H1 (cell line): Measurements from ENCODE around the gene SFMBT2. TPM values are rescaled to one million over a fixed set of nuclear protein-coding genes. Genes with fewer than 3 reads are reported as not detected.

ENCODE experiments used
- CTCF ChIA-PET: fragments of 300-600 bp; sonication (Branson Sonifier 250); formaldehyde crosslinking; loops from one replicate; lab custom pipeline; 2021; ENCODE audit not compliant: partially characterized antibody; lab: Charles Lee
- POLR2A ChIA-PET: fragments of 300-600 bp; sonication (Branson Sonifier 250); formaldehyde crosslinking; loops from one replicate; lab custom pipeline; 2021; ENCODE audit warnings: inconsistent platforms; ENCODE audit not compliant: partially characterized antibody; lab: Charles Lee
- DNase-seq, 2 experiments: peaks; one replicate each; pipeline versions ENCODE4 v3.0.0 to v3.0.0-alpha.2; 2010 to 2022; ENCODE audit warnings: low spot score in 2 of 2, low read depth in 1 of 2, mixed read lengths in 1 of 2
- FAIRE-seq: peaks from 2 replicates; lab custom pipeline; 2011; peaks lifted over from hg19 to GRCh38; lab: Jason Lieb, UNC
- H2AFZ ChIP-seq: 2 replicates; pipeline ENCODE4 v1.8.1; 2012; ENCODE audit warnings: low read length, inconsistent platforms
- H2AK5ac ChIP-seq: 2 replicates; pipeline ENCODE4 v1.6.1; 2013; ENCODE audit warnings: low read depth, low read length
- H2BK120ac ChIP-seq: replicated peaks from 2 replicates; pipeline ENCODE3; 2013; ENCODE audit warnings: low read depth, low read length, inconsistent platforms
- H2BK12ac ChIP-seq: 2 replicates; pipeline ENCODE4 v1.6.1; 2013; ENCODE audit warnings: low read depth, low read length
- H2BK15ac ChIP-seq: 2 replicates; pipeline ENCODE4 v1.6.1; 2013; ENCODE audit warnings: low read length
- H2BK20ac ChIP-seq: 2 replicates; pipeline ENCODE4 v1.6.1; 2013; ENCODE audit warnings: low read length
- H2BK5ac ChIP-seq: 2 replicates; pipeline ENCODE4 v1.6.1; 2013; ENCODE audit warnings: low read depth, low read length
- H3K14ac ChIP-seq: 2 replicates; pipeline ENCODE4 v1.6.1; 2013; ENCODE audit warnings: inconsistent platforms; ENCODE audit not compliant: insufficient read length
- H3K18ac ChIP-seq: 2 replicates; pipeline ENCODE4 v1.6.1; 2013; ENCODE audit warnings: low read length; ENCODE audit errors: extremely low read depth
- H3K23ac ChIP-seq: 2 replicates; pipeline ENCODE4 v1.6.1; 2013; ENCODE audit warnings: inconsistent platforms; ENCODE audit not compliant: insufficient read length
- H3K23me2 ChIP-seq: 2 replicates; pipeline ENCODE4 v1.6.1; 2013; ENCODE audit warnings: low read depth, low read length
- H3K27ac ChIP-seq: 2 replicates; pipeline ENCODE4 v1.6.1; 2011; ENCODE audit warnings: low read depth, low read length, inconsistent platforms
- H3K27me3 ChIP-seq, 4 experiments: replicated peaks in 1 of 4; 1 replicate in 1 of 4; 2 replicates in 3 of 4; pipeline versions ENCODE4 v1.6.1 to v1.8.1; 2011 to 2013; ENCODE audit warnings: low read length in 3 of 4, mild to moderate bottlenecking in 3 of 4, inconsistent platforms in 2 of 4, mixed read lengths in 2 of 4, moderate library complexity in 1 of 4; ENCODE audit not compliant: control insufficient read depth in 3 of 4, insufficient read depth in 3 of 4; ENCODE audit errors: extremely low read depth in 1 of 4
- H3K36me3 ChIP-seq, 4 experiments: 2 replicates each; pipeline versions ENCODE4 v1.6.1 to v1.8.1; 2011 to 2013; ENCODE audit warnings: mild to moderate bottlenecking in 4 of 4, low read length in 3 of 4, moderate library complexity in 2 of 4, control low read depth in 1 of 4, inconsistent platforms in 1 of 4; ENCODE audit not compliant: insufficient read depth in 4 of 4, control insufficient read depth in 2 of 4
- H3K4ac ChIP-seq: replicated peaks from 2 replicates; pipeline ENCODE3; 2013; ENCODE audit warnings: low read length, low read depth, mixed read lengths, inconsistent platforms; ENCODE audit not compliant: insufficient read length
- H3K4me1 ChIP-seq, 4 experiments: replicated peaks in 1 of 4; 1 replicate in 1 of 4; 2 replicates in 3 of 4; pipeline versions ENCODE4 v1.6.1 to v1.8.1; 2011 to 2013; ENCODE audit warnings: low read length in 3 of 4, inconsistent platforms in 2 of 4, mixed read lengths in 1 of 4; ENCODE audit not compliant: insufficient read depth in 4 of 4, control insufficient read depth in 3 of 4
- H3K4me2 ChIP-seq, 2 experiments: 2 replicates each; pipeline versions ENCODE4 v1.6.1 to v1.8.1; 2011 to 2013; ENCODE audit warnings: low read depth in 2 of 2, low read length in 2 of 2, control low read depth in 1 of 2, inconsistent platforms in 1 of 2, mild to moderate bottlenecking in 1 of 2; ENCODE audit not compliant: insufficient read depth in 1 of 2
- H3K4me3 ChIP-seq, 4 experiments: fragments of 200-600, 300-600 bp in 1 of 4; sonication (generic), shearing (Covaris generic), sonication (Bioruptor Twin) in 1 of 4; 2 replicates each; pipeline versions ENCODE4 v1.5.1 to v1.8.1; 2011 to 2016; ENCODE audit warnings: low read length in 4 of 4, low read depth in 3 of 4, control low read depth in 2 of 4, inconsistent platforms in 2 of 4, mild to moderate bottlenecking in 2 of 4, mixed read lengths in 1 of 4, moderate library complexity in 1 of 4; ENCODE audit not compliant: insufficient read depth in 2 of 4; ENCODE audit errors: extremely low read depth in 1 of 4
- H3K56ac ChIP-seq: replicated peaks from 2 replicates; pipeline ENCODE3; 2013; ENCODE audit warnings: low read depth, mild to moderate bottlenecking, mixed read lengths, low read length, inconsistent platforms; ENCODE audit not compliant: insufficient read length
- H3K79me1 ChIP-seq: 2 replicates; pipeline ENCODE4 v1.6.1; 2013; ENCODE audit warnings: low read depth, low read length, control low read depth
- H3K79me2 ChIP-seq, 2 experiments: 2 replicates each; pipeline versions ENCODE4 v1.6.1 to v1.8.1; 2012 to 2013; ENCODE audit warnings: low read length in 2 of 2, mild to moderate bottlenecking in 2 of 2, inconsistent platforms in 1 of 2; ENCODE audit not compliant: insufficient read depth in 2 of 2, control insufficient read depth in 1 of 2
- H3K9ac ChIP-seq, 4 experiments: replicated peaks in 1 of 4; 1 replicate in 1 of 4; 2 replicates in 3 of 4; pipeline versions ENCODE4 v1.6.1 to v1.8.1; 2011 to 2013; ENCODE audit warnings: low read depth in 3 of 4, low read length in 3 of 4, control low read depth in 2 of 4, mild to moderate bottlenecking in 2 of 4, moderate library complexity in 2 of 4, inconsistent platforms in 1 of 4; ENCODE audit errors: extremely low read depth in 1 of 4
- H3K9me3 ChIP-seq, 2 experiments: 2 replicates each; pipeline versions ENCODE4 v1.6.1 to v1.8.1; 2012 to 2013; ENCODE audit warnings: mild to moderate bottlenecking in 2 of 2, moderate library complexity in 2 of 2, control low read depth in 1 of 2, inconsistent platforms in 1 of 2, low read depth in 1 of 2, low read length in 1 of 2, mixed read lengths in 1 of 2; ENCODE audit not compliant: insufficient read depth in 2 of 2
- H4K20me1 ChIP-seq, 2 experiments: replicated peaks in 1 of 2; 2 replicates each; pipeline versions ENCODE3 to v1.8.1; 2011 to 2013; ENCODE audit warnings: inconsistent platforms in 2 of 2, low read length in 2 of 2, mild to moderate bottlenecking in 1 of 2; ENCODE audit not compliant: insufficient read depth in 2 of 2, control insufficient read depth in 1 of 2
- H4K5ac ChIP-seq: 2 replicates; pipeline ENCODE4 v1.6.1; 2013; ENCODE audit warnings: low read length, low read depth, mixed read lengths, inconsistent platforms; ENCODE audit not compliant: insufficient read length
- H4K8ac ChIP-seq: 2 replicates; pipeline ENCODE4 v1.8.0; 2013; ENCODE audit warnings: mild to moderate bottlenecking, moderate library complexity, low read length, inconsistent platforms; ENCODE audit not compliant: insufficient read depth; ENCODE audit errors: extremely low read depth
- H4K91ac ChIP-seq: replicated peaks from 2 replicates; pipeline ENCODE3; 2013; ENCODE audit warnings: low read length, mixed read lengths, inconsistent platforms; ENCODE audit not compliant: insufficient read length
- WGBS, 2 experiments: shearing (Covaris generic) in 1 of 2; methylation state at CpG; one replicate each; pipeline versions ENCODE4 v1.1.6 to v1.1.7; 2013 to 2015; ENCODE audit warnings: low lambda C conversion rate in 2 of 2, mixed read lengths in 2 of 2, inconsistent platforms in 1 of 2, low coverage in 1 of 2, missing lambda C conversion rate in 1 of 2; ENCODE audit not compliant: insufficient replicate concordance in 2 of 2, insufficient coverage in 1 of 2, insufficient read length in 1 of 2; ENCODE audit errors: extremely low coverage in 1 of 2, missing lambda C conversion rate in 1 of 2; 5-methylcytosine and 5-hydroxymethylcytosine counted together
- polyA plus RNA-seq, 7 experiments: library from polyadenylated mRNA; depleted of rRNA in 3 of 7; stranded (reverse) in 5 of 7; unstranded in 2 of 7; fragments of >200 nt in 5 of 7; fragments of 200-250 nt in 2 of 7; gene quantifications; 1 replicate in 5 of 7; 2 replicates in 1 of 7; 4 replicates in 1 of 7; pipeline versions ENCODE4 v1.2.1 to v1.2.3, GENCODE V29; 2011 to 2013; ENCODE audit warnings: missing spikeins in 2 of 7, mixed read lengths in 2 of 7
- total RNA-seq: library from RNA; stranded (reverse); fragmentation: NEBNext Ultra II Directional; extraction: Animal tissue kit (Norgen Biotek cat#: 25700); gene quantifications from 2 replicates; pipeline ENCODE4 v1.2.1, GENCODE V29; 2021

Gene SFMBT2
- total and polyA plus RNA-seq, 2 of the 8 experiments (the other 6 are each of a cell fraction or from before 2014, with no cell fraction given), result 2.9 to 11.0 TPM

DNA sequence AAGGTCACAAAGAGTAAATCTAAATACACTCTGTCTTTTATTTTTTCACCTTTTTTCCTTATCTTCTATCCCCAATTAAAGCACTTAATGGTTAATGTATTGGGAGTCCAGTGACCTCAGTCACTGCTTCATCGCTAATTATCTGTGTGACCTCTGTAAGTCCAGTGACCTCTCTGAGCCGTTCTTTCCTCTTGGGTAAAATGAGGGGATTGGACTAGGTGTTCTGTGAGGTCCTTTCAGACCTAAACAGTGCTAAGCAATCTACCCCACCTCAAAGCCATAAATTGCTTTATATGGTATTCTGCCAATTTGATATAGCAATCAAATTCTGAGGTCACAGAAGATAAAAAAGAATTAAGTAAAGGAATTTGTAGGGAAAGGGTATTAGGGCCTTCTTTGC is 3.9 kb upstream of the SFMBT2 start:
- H2BK120ac ChIP-seq, result no peak overlapping the region
- no peak overlapping the region; the same call in 1 of the 2 replicates for H2AK5ac ChIP-seq
- no peak overlapping the region for H2AFZ ChIP-seq
- no peak overlapping the region for H3K4ac ChIP-seq
- H3K23me2 ChIP-seq, result peaks cover 26% of the 10 kb centered on the region
- H3K79me1 ChIP-seq, result no peaks in the 10 kb centered on the region
- no peak overlapping the region for H3K4me3 ChIP-seq
- no peak overlapping the region for H3K4me2 ChIP-seq
- ChIA-PET POLR2A (no interaction called here), CTCF (interaction anchor here (0.7 to 1.3 kb wide), 2 partner anchors 12 to 23 kb away, joined by 3 to 5 read pairs; no protein-coding TSS in a partner anchor)
- H4K91ac ChIP-seq, result peak overlapping the region; percentile 25
- whole genome bisulfite sequencing, 2 experiments, result 79% methylated on average over 2 of the region's 2 CpGs; no CpG with 5 or more reads in 1 of the 2 experiments
- H4K8ac ChIP-seq, result no peak overlapping the region
- peaks cover 2 to 7% (median 5%) of the 10 kb centered on the region in 4 experiments; a peak in 4 of 7 replicates for H3K4me1 ChIP-seq
- no peak for FAIRE-seq
- H2BK12ac ChIP-seq, result 0 out of 2 replicates have a peak overlapping the region, but pooled peaks have one; percentile 51
- no peak overlapping the region for H3K23ac ChIP-seq
- no peak overlapping the region for H3K14ac ChIP-seq
- no peak overlapping the region for H3K18ac ChIP-seq
- no peak overlapping the region for H2BK20ac ChIP-seq
- H3K9ac ChIP-seq, result no peak overlapping the region
- no peak overlapping the region for H2BK5ac ChIP-seq
- H4K20me1 ChIP-seq, result no peaks in the 10 kb centered on the region
- H3K36me3 ChIP-seq, result no peaks in the 10 kb centered on the region
- H3K27ac ChIP-seq, result no peak overlapping the region
- no peak overlapping the region for H2BK15ac ChIP-seq
- no peak overlapping the region for H3K56ac ChIP-seq
- DNase-seq, result no peak
- peaks cover 12 to 42% (median 26%) of the 10 kb centered on the region in 4 experiments; a peak in 6 of 7 replicates for H3K27me3 ChIP-seq
- no peak overlapping the region for H4K5ac ChIP-seq
- no peaks in the 10 kb centered on the region for H3K9me3 ChIP-seq
- H3K79me2 ChIP-seq, result no peaks in the 10 kb centered on the region
